Measurements from ENCODE around the gene PTCHD4. TPM values are rescaled to one million over a fixed set of nuclear protein-coding genes. Genes with fewer than 3 reads are reported as not detected.
"Not testable (repeated sequence)": the region's sequence is repeated elsewhere in the genome, so short reads cannot be mapped to it uniquely, and the experiment has no call there.

Gene PTCHD4
- total and polyA plus RNA-seq, 2 of the 13 experiments (the other 11 are each of a cell fraction or from before 2014, with no cell fraction given), result 28.4 to 32.9 TPM

DNA sequence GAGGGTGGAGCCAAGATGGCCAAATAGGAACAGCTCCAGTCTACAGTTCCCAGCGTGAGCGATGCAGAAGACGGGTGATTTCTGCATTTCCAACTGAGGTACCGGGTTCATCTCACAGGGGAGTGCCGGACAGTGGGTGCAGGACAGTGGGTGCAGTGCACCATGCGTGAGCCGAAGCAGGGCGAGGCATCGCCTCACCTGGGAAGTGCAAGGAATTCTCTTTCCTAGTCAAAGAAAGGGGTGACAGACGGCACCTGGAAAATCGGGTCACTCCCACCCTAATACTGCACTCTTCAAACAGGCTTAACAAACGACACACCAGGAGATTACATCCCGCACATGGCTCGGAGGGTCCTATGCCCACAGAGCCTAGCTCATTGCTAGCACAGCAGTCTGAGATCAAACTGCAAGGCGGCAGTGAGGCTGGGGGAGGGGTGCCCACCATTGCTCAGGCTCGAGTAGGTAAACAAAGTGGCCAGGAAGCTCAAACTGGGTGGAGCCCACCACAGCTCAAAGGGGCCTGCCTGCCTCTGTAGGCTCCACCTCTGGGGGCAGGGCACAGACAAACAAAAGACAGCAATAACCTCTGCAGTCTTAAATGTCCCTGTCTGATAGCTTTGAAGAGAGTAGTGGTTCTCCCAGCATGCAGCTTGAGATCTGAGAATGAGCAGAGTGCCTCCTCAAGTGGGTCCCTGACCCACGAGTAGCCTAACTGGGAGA is 8.4 kb downstream of the PTCHD4 start (continued):
- TF ChIP-seq, protein P1, sequence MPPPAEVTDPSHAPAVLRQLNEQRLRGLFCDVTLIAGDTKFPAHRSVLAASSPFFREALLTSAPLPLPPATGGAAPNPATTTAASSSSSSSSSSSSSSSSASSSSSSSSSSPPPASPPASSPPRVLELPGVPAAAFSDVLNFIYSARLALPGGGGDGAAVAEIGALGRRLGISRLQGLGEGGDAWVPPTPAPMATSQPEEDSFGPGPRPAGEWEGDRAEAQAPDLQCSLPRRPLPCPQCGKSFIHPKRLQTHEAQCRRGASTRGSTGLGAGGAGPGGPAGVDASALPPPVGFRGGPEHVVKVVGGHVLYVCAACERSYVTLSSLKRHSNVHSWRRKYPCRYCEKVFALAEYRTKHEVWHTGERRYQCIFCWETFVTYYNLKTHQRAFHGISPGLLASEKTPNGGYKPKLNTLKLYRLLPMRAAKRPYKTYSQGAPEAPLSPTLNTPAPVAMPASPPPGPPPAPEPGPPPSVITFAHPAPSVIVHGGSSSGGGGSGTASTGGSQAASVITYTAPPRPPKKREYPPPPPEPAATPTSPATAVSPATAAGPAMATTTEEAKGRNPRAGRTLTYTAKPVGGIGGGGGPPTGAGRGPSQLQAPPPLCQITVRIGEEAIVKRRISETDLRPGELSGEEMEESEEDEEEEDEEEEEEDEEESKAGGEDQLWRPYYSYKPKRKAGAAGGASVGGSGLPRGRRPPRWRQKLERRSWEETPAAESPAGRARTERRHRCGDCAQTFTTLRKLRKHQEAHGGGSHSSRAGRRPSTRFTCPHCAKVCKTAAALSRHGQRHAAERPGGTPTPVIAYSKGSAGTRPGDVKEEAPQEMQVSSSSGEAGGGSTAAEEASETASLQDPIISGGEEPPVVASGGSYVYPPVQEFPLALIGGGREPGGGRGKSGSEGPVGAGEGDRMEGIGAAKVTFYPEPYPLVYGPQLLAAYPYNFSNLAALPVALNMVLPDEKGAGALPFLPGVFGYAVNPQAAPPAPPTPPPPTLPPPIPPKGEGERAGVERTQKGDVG (CRISPR knock-in tag; IDR thresholded peaks at IDR 0.05; ENCODE audit: borderline replicate concordance), result 0 out of 2 replicates have a peak, but pooled peaks have one; percentile 73
- TF ChIP-seq ZSCAN29 (CRISPR knock-in tag; conservative IDR thresholded peaks at IDR 0.05) (0 out of 2 replicates have a peak, but pooled peaks have one; percentile 51), TFAP4 (IDR thresholded peaks at IDR 0.05; ENCODE audit: borderline replicate concordance, low read depth) (peak; percentile 18; the same call in 1 of the 2 replicates), MIXL1 (CRISPR knock-in tag; IDR thresholded peaks at IDR 0.05) (peak; percentile 21; the same call in 1 of the 2 replicates), NR2F6 (CRISPR knock-in tag; IDR thresholded peaks at IDR 0.05) (peak; percentile 57), POGZ (CRISPR knock-in tag; IDR thresholded peaks at IDR 0.05) (peak; percentile 95), ZNF619 (CRISPR knock-in tag; IDR thresholded peaks at IDR 0.05) (0 out of 2 replicates have a peak, but pooled peaks have one; percentile 70), ZNF501 (CRISPR knock-in tag; IDR thresholded peaks at IDR 0.05) (peak; percentile 72), YEATS2 (CRISPR knock-in tag; IDR thresholded peaks at IDR 0.05; ENCODE audit: borderline replicate concordance) (peak; percentile 15; the same call in 1 of the 2 replicates), KDM3A (CRISPR knock-in tag; IDR thresholded peaks at IDR 0.05; ENCODE audit: low read depth) (0 out of 2 replicates have a peak, but pooled peaks have one; percentile 53), KAT7 (CRISPR knock-in tag; IDR thresholded peaks at IDR 0.05; ENCODE audit: borderline replicate concordance) (peak; percentile 94; the same call in 1 of the 2 replicates), ZNF281 (CRISPR knock-in tag; IDR thresholded peaks at IDR 0.05; ENCODE audit: borderline replicate concordance) (peak; percentile 99), AHR (CRISPR knock-in tag; IDR thresholded peaks at IDR 0.05) (0 out of 2 replicates have a peak, but pooled peaks have one; percentile 43), ZNF605 (CRISPR knock-in tag; IDR thresholded peaks at IDR 0.05) (0 out of 2 replicates have a peak, but pooled peaks have one; percentile 42), TEAD3 (CRISPR knock-in tag; optimal IDR thresholded peaks at IDR 0.05; ENCODE audit: borderline replicate concordance) (peak; percentile 46)
- not testable (repeated sequence) for TF ChIP-seq NR2F6 (IDR thresholded peaks at IDR 0.05)
- TF ChIP-seq, protein P2, sequence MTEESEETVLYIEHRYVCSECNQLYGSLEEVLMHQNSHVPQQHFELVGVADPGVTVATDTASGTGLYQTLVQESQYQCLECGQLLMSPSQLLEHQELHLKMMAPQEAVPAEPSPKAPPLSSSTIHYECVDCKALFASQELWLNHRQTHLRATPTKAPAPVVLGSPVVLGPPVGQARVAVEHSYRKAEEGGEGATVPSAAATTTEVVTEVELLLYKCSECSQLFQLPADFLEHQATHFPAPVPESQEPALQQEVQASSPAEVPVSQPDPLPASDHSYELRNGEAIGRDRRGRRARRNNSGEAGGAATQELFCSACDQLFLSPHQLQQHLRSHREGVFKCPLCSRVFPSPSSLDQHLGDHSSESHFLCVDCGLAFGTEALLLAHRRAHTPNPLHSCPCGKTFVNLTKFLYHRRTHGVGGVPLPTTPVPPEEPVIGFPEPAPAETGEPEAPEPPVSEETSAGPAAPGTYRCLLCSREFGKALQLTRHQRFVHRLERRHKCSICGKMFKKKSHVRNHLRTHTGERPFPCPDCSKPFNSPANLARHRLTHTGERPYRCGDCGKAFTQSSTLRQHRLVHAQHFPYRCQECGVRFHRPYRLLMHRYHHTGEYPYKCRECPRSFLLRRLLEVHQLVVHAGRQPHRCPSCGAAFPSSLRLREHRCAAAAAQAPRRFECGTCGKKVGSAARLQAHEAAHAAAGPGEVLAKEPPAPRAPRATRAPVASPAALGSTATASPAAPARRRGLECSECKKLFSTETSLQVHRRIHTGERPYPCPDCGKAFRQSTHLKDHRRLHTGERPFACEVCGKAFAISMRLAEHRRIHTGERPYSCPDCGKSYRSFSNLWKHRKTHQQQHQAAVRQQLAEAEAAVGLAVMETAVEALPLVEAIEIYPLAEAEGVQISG (CRISPR knock-in tag; IDR thresholded peaks at IDR 0.05), result peak; percentile 64
- TF ChIP-seq, protein P3, sequence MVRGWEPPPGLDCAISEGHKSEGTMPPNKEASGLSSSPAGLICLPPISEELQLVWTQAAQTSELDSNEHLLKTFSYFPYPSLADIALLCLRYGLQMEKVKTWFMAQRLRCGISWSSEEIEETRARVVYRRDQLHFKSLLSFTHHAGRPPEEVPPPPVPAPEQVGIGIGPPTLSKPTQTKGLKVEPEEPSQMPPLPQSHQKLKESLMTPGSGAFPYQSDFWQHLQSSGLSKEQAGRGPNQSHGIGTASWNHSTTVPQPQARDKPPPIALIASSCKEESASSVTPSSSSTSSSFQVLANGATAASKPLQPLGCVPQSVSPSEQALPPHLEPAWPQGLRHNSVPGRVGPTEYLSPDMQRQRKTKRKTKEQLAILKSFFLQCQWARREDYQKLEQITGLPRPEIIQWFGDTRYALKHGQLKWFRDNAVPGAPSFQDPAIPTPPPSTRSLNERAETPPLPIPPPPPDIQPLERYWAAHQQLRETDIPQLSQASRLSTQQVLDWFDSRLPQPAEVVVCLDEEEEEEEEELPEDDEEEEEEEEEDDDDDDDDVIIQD (CRISPR knock-in tag; IDR thresholded peaks at IDR 0.05; ENCODE audit: low read depth), result peak; percentile 90; the same call in 1 of the 2 replicates

Data from HepG2 (cell line).